Bone marrow (tissue), 2 donors: ENCODE measurements around the gene AASDHPPT.

Source experiments
- DNase-seq, 2 donors: peaks; one replicate each; lab custom pipeline; 2025; lab: John Stamatoyannopoulos, UW

Gene AASDHPPT

GRCh38 chr11:106086135-106086534, 8.7 kb downstream of the AASDHPPT start:
- DNase-seq: no peak

GRCh38 chr11:106086850-106087249, 9.4 kb downstream of the AASDHPPT start:
- no peak for DNase-seq

- peak in 1 of 2 donors; percentile 48 for DNase-seq
Measured at GRCh38 chr11:106087815-106088435, 10.5 kb downstream of the AASDHPPT start.

- DNase-seq: no peak
Measured at GRCh38 chr11:106088896-106089295, 11.4 kb downstream of the AASDHPPT start.

GRCh38 chr11:106091480-106092123, 14.1 kb downstream of the AASDHPPT start:
- no peak for DNase-seq

GRCh38 chr11:106092446-106092845, 15.0 kb downstream of the AASDHPPT start:
- DNase-seq: no peak

- DNase-seq: no peak
Measured at GRCh38 chr11:106098893-106099553, 21.6 kb downstream of the AASDHPPT start.

GRCh38 chr11:106101370-106101769, 23.9 kb downstream of the AASDHPPT start:
- no peak for DNase-seq

- no peak for DNase-seq
Measured at GRCh38 chr11:106101819-106102218, 24.4 kb downstream of the AASDHPPT start.

- DNase-seq: no peak
Measured at GRCh38 chr11:106105986-106106385, 28.5 kb downstream of the AASDHPPT start.

- no peak for DNase-seq
Measured at GRCh38 chr11:106121570-106122320, 44.3 kb downstream of the AASDHPPT start.

- DNase-seq: no peak
Measured at GRCh38 chr11:106127604-106128003, 50.1 kb downstream of the AASDHPPT start.

GRCh38 chr11:106128740-106129139, 51.3 kb downstream of the AASDHPPT start:
- DNase-seq: no peak

- no peak for DNase-seq
Measured at GRCh38 chr11:106131998-106132397, 54.5 kb downstream of the AASDHPPT start.

- no peak for DNase-seq
Measured at GRCh38 chr11:106132582-106133354, 55.3 kb downstream of the AASDHPPT start.

GRCh38 chr11:106133529-106133928, 56.1 kb downstream of the AASDHPPT start:
- no peak for DNase-seq

GRCh38 chr11:106137061-106137460, 59.6 kb downstream of the AASDHPPT start:
- DNase-seq: no peak

GRCh38 chr11:106137758-106138157, 60.3 kb downstream of the AASDHPPT start:
- DNase-seq: no peak
